ENCODE measurements around the gene TRIM17.
"Not testable (repeated sequence)": the region's sequence is repeated elsewhere in the genome, so short reads cannot be mapped to it uniquely, and the experiment has no call there.

The TRIM17 gene

GRCh38 chr1:228448372-228448771 lies 31.7 kb upstream of the TRIM17 start:
- DNase-seq: no peak

DNA sequence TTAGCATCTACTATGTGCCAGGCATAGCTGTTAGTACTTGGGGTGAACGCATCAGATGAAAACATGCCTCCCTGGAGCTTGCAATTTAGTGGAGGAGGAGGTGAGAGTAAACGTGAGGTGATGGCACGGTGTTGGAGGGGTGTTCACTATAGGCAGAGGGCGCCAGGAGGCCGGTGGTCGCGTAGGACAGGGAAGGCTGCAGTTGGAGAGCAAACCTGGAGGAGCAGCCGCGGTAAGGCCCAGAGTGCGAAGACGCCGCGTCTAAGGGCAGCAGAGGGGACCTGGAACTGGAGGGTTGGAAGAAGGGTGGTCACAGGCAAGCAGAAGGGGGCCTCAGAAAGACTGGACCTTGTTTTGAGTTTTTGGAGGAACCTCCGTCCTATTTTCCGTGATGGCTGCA lies 30.2 kb upstream of the TRIM17 start:
- no peak for DNase-seq

- no peak for DNase-seq
Measured at GRCh38 chr1:228445843-228446650, 29.4 kb upstream of the TRIM17 start.

GRCh38 chr1:228445490-228445842 lies 28.8 kb upstream of the TRIM17 start:
- no peak for DNase-seq

- DNase-seq: no peak
Measured at GRCh38 chr1:228443395-228443794, 26.7 kb upstream of the TRIM17 start.

GRCh38 chr1:228440761-228441500 lies 24.3 kb upstream of the TRIM17 start:
- no peak for DNase-seq

DNA sequence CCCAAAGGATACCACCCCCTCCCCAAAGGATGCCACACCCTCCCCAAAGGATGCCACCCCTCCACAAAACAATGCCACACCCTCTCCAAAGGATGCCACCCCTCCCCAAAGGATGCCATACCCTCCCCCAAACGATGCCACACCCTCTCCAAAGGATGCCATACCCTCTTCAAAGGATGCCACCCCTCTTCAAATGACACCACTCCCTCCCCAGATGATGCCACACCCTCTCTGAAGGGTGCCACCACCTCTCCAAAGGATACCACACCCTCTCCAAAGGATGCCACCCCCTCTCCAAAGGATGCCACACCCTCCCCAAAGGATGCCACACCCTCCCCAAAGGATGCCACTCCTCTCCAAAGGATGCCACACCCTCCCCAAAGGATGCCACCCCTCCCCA lies 21.6 kb upstream of the TRIM17 start:
- DNase-seq: no peak

GRCh38 chr1:228437424-228437962 lies 20.8 kb upstream of the TRIM17 start:
- no peak for DNase-seq

DNA sequence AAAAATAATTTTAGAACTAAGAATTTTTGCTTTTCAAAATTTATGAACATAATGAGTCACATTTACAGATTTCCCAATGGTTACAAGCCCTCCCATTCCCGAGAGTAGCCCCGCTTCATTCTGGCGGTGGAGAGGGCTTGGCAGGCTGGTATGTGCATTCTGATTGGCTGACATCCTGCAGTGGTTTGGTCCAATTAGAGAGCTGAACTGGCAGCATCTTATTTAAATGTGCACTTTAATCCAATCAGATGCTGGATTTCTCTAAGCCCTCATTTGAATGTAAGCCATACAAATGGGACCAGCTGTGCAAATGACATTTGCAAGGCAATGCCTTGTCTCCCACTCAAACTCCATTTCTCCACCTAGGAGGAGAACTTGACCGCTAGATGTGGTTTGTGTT lies 18.0 kb upstream of the TRIM17 start:
- DNase-seq: no peak

- not testable (repeated sequence) for DNase-seq
Measured at GRCh38 chr1:228433337-228434053, 16.8 kb upstream of the TRIM17 start.

DNA sequence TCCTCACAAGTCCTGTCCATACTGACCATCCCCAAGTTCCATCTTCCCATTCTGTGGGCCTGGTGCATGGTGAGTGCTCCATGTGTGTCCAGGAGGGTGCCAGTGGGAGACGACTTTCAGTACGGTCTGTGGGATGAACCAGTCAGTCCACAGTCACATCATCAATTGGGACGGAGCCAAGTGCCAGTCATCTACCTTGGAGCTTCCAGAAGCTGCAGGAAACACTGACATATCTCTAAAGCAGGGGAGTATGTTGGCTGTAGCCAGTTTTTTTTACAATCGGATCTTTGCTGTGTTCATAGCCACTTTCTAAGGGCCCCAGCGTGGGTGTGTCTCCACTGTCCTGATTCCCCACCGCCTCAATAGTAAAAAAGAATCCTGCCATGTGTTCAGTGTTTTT lies 13.6 kb upstream of the TRIM17 start:
- no peak for DNase-seq

DNA sequence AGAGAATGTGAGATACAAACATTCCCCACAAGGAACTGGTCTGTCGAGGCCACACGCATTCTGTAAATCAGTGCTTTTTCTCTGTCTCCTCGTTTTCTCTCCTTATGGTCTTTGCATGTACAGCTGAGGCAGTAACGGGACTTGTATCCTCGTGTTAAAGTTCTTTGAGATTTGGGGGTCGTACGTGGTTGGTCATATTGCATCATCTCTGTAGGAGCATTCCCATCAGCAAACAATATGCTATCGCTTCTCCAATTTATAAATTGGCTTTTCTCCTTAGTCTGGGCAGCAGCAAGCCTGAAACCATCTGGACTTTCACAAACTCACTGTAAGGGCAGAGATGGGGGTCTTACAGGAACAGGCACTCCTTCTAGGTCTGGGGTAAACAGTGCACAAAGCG lies 13.0 kb upstream of the TRIM17 start:
- no peak for DNase-seq

- DNase-seq: no peak
Measured at GRCh38 chr1:228429007-228429406, 12.3 kb upstream of the TRIM17 start.

DNA sequence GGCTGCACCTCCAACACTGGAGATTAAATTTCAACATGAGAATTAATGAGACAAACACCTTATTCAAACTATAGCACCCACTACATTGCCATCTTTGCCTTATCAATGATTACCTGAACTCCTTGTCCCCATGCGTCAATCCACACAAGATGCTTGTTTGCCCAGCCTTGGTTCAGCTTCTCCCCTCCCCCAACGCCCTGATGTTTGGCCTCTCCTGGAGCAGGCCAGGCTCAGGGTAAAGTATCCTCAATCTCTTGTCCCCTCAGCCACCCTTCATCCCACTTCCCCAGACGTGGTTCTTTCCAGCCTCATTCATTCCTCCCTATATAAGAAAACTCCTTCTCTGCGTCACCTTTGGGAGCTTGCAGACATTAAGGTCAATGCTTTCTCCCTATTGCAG lies 11.8 kb upstream of the TRIM17 start:
- no peak for DNase-seq

DNA sequence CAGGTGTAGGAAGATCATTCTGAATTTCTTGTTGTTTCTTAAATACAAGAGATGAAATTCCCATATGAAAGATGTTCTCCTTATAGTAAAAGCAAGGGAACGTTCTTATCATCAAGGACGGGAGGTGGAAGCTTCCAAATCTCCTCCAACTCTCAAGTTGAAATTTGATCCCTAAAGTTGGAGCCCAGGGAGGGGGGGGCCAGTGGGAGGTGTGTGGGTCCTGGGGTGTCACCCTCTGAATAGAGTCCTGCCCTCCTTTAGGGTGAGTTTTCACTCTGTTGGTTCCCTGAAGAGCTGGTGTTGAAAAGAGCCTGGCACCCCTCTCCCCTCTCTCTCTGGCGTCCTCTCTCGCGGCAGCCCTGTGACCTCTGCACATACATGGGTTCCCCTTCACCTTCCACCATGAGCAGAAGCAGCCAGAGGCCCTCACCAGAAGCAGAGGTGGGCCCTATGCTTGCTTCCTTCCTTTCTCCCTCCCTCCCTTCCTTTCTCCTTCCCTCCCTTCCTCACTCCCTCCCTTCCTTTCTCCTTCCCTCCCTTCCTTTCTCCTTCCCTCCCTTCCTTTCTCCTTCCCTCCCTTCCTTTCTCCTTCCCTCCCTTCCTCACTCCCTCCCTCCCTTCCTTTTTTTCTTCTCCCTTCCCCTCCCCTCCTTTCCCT lies 10.0 kb upstream of the TRIM17 start:
- DNase-seq: no peak

- DNase-seq: no peak
Measured at GRCh38 chr1:228424685-228425660, 8.3 kb upstream of the TRIM17 start.

GRCh38 chr1:228423404-228424053 lies 6.9 kb upstream of the TRIM17 start:
- DNase-seq: no peak

DNA sequence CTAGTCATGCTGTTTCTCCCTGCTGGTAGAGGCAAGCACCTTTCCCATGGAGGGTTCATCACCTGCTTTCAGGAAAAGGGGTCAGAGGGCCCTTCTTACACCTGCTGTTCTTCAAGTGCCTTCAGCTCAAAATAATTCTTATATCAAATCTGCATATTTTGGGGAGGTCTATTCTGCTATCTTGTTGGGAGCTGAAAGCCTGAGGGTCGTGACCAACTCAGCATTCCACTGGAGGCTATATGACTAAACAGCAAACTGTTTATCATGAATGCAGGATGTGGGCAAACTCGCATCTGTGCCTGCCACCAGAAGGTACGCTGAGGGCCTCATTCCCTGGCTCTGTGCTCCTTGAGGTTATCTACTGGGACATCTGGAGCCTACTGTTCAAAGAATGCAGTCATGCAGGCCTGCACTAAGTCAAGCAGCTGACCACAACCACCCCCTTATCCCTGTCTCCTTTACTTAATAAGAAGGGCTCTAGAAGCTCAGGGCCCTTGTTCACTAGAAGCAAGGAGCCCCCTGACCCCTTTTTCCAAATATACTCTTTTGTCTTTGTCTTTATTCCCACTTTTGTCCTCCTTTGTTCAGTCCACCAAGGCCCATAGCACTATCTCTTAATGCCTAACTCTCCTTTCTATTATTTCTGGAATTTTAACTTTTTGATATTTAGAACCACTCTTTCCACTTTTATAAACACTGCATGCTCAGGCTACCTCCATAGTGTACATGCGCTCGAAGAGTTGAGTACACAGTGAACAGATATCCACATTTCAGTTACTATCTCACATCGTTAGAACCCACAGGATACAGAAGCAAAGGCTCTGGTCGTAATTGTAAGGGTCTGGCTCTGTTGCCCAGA lies 4.5 kb upstream of the TRIM17 start:
- DNase-seq: no peak

- DNase-seq: no peak
Measured at GRCh38 chr1:228417483-228418203, 982 bp upstream of the TRIM17 start.

DNA sequence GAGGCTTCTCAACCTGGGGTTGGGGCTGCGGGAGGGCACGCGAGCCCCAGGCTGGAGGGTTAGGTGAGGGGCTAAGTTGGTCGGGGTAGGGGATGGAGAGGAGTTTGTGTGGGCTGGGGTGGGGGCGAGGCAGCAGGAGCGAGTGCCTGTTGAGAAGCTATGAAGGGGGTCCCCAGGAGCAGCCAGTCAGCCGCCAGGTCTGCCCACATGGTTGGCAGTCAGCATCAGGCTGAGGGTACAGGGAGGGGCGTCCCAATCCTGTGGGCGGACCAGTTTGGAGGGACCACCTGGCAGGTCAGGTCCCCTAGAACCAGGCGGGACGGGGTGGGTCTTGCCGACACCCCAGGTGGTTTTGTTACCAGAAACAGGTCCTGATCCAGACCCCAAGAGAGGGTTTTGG lies 400 bp upstream of the TRIM17 start:
- no peak for DNase-seq
